Kidney (tissue), 14 donors: ENCODE measurements around the gene CDYL. TPM values are rescaled to one million over a fixed set of nuclear protein-coding genes. Genes with fewer than 3 reads are reported as not detected.

Experiments
- DNase-seq, 5 donors: peaks; one replicate each; pipeline ENCODE4 v3.0.0-alpha.2; 2013 to 2020
- FAIRE-seq: peaks from 2 replicates; lab custom pipeline; 2012; peaks lifted over from hg19 to GRCh38; lab: Jason Lieb, UNC
- H3K27ac ChIP-seq, 2 donors: one replicate each; pipeline ENCODE4 v1.7.0; 2013; ENCODE audit warnings: low read depth in 2 of 2, low read length in 2 of 2, inconsistent platforms in 1 of 2
- H3K27me3 ChIP-seq: one replicate; pipeline ENCODE4 v1.7.1; 2013; ENCODE audit warnings: low read length, inconsistent platforms; ENCODE audit not compliant: control insufficient read depth, insufficient read depth
- H3K36me3 ChIP-seq, 3 donors: one replicate each; pipeline versions ENCODE4 v1.7.0 to v1.7.1; 2013; ENCODE audit warnings: low read length in 3 of 3, control low read depth in 1 of 3, inconsistent platforms in 1 of 3; ENCODE audit not compliant: insufficient read depth in 3 of 3, control insufficient read depth in 2 of 3
- H3K4me1 ChIP-seq, 3 donors: one replicate each; pipeline versions ENCODE4 v1.7.0 to v1.7.1; 2013; ENCODE audit warnings: low read length in 3 of 3, inconsistent platforms in 1 of 3, low read depth in 1 of 3; ENCODE audit not compliant: control insufficient read depth in 2 of 3, insufficient read depth in 2 of 3
- H3K4me3 ChIP-seq, 3 donors: one replicate each; pipeline versions ENCODE4 v1.7.0 to v1.8.1; 2013; ENCODE audit warnings: low read length in 3 of 3, control low read depth in 1 of 3, inconsistent platforms in 1 of 3
- H3K9ac ChIP-seq, 3 donors: one replicate each; pipeline versions ENCODE4 v1.7.0 to v1.7.1; 2013; ENCODE audit warnings: low read length in 3 of 3, control low read depth in 1 of 3, inconsistent platforms in 1 of 3
- H3K9me3 ChIP-seq, 3 donors: one replicate each; pipeline versions ENCODE4 v1.7.0 to v1.7.1; 2013; ENCODE audit warnings: low read length in 3 of 3, control low read depth in 1 of 3, inconsistent platforms in 1 of 3; ENCODE audit not compliant: control insufficient read depth in 2 of 3, insufficient read depth in 1 of 3
- CTCF ChIP-seq: IDR thresholded peaks from 3 replicates; pipeline ENCODE4 v1.5.1; 2012; ENCODE audit warnings: mild to moderate bottlenecking, moderate library complexity, borderline replicate concordance; ENCODE audit not compliant: insufficient read depth; ENCODE audit errors: extremely low read depth
- intact Hi-C: fragments of 100-400 bp; cut with DNase I; formaldehyde crosslinking; loops from one replicate; pipeline ENCODE4 v1.11.1; 2022
- polyA plus RNA-seq: library from polyadenylated mRNA; stranded (reverse); fragments of 350-450 nt; fragmentation: Illumina TruSeq; extraction: RNeasy Lipid Tissue Mini Kit (QIAGEN cat#74804); gene quantifications from one replicate; pipeline ENCODE4 v1.2.3, GENCODE V29; 2014; ENCODE audit warnings: low read depth, low replicate concordance; ENCODE audit not compliant: insufficient read depth
- total RNA-seq: library from RNA; stranded (reverse); fragmentation: NEBNext Ultra II Directional; extraction: Animal tissue kit (Norgen Biotek cat#: 25700); gene quantifications from one replicate; pipeline ENCODE4 v1.2.1, GENCODE V29; 2021
- donor health status: control.
- donor health status: control.
- donor health status: control.
- donor health status: control.
- donor health status: control.
- donor health status: DM: yes; HTN: yes; CAD: no.
- donor health status: Normal renal cell carcinoma (clear cell type).

CDYL gene
- total and polyA plus RNA-seq, 2 donors from 2014 or later = 7.4 to 46.8 TPM

- Histone ChIP-seq H3K36me3 (no peaks in the 10 kb centered on the region), H3K9me3 (no peaks in the 10 kb centered on the region), H3K9ac (no peak overlapping the region), H3K27me3 (no peaks in the 10 kb centered on the region), H3K4me3 (no peak overlapping the region), H3K27ac (no peak overlapping the region), H3K4me1 (peaks cover 0 to 8% (median 6%) of the 10 kb centered on the region in 3 donors)
- no peak for DNase-seq
- no peak for FAIRE-seq
- intact Hi-C loops = no loop called here
- no peak for TF ChIP-seq CTCF
Observed at GRCh38 chr6:4903751-4904370, 127.7 kb downstream of the CDYL start.

DNA sequence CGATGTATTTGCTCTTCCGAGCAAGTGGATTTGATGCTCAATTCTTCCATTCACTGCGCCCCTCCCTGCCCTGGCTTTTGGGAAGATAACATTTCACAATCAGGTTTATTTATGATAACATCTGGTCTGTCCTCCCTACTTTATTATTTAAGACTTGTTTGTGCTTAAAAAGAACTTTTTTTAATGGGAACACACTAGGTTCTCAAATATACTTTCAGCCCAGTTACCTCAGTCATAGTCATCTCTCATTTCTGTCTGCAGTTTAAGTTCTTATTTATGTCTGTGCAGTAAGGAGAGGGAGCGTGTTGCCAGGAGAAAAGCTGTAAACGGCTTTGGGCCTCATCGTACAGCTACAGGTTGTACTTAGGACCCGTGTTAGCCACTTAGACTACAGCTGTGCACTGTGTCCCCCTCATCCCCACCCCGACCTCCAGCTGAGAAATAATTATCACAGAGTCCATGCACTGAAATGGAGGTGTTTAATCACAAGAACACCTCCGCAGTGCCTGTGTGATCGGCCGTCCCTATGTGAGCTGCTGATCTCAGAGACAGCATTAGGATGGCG lies 128.3 kb downstream of the CDYL start:
- no peak for FAIRE-seq
- Histone ChIP-seq H3K27me3 (no peaks in the 10 kb centered on the region), H3K9me3 (no peaks in the 10 kb centered on the region), H3K4me3 (no peak overlapping the region), H3K9ac (no peak overlapping the region), H3K4me1 (peaks cover 0 to 8% (median 6%) of the 10 kb centered on the region in 3 donors), H3K27ac (no peak overlapping the region), H3K36me3 (no peaks in the 10 kb centered on the region)
- intact Hi-C loops = no loop called here
- TF ChIP-seq CTCF = no peak
- peak in 2 of 5 donors; percentile 37 to 38 for DNase-seq

DNA sequence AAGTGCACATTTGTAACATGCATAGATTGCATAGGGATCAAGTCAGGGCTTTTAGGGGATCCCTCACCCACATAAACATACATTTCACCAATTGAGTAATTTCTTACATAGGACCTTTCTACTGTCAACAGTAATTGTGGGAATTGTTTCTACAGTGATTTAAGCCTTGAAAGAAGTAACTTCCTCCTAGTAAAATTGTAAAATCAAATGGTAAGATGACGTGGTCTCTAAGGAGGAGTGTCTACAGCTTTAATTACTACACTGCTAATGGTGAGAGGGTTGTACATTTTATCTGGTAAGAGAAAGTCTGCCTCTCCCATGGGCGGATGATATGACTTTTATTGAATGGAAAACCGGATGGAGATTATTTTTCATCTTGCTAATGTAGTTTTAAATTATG lies 129.6 kb downstream of the CDYL start:
- FAIRE-seq (no peak), DNase-seq (no peak)
- Histone ChIP-seq H3K27ac (no peak overlapping the region), H3K4me1 (peaks cover 0 to 11% (median 10%) of the 10 kb centered on the region in 3 donors), H3K9ac (no peak overlapping the region), H3K27me3 (no peaks in the 10 kb centered on the region), H3K4me3 (peak overlapping the region in 1 of 3 donors; percentile 40), H3K9me3 (no peaks in the 10 kb centered on the region), H3K36me3 (no peaks in the 10 kb centered on the region)
- intact Hi-C loops = no loop called here
- no peak for TF ChIP-seq CTCF
